Kidney epithelial cell (primary cell): ENCODE data around the gene GLIS1. TPM values are rescaled to one million over a fixed set of nuclear protein-coding genes. Genes with fewer than 3 reads are reported as not detected.
A peak's percentile ranks its signal among the peaks of the same experiment; 100 is the strongest.

Experiments used
- DNase-seq: peaks from one replicate; pipeline ENCODE4 v3.0.0-alpha.2; 2010; ENCODE audit warnings: low read depth
- H3K27me3 ChIP-seq: 2 replicates; pipeline ENCODE4 v1.6.0; 2011; ENCODE audit warnings: low read length; ENCODE audit not compliant: control insufficient read depth, insufficient read depth
- H3K36me3 ChIP-seq: 2 replicates; pipeline ENCODE4 v1.5.1; 2011; ENCODE audit warnings: low read length; ENCODE audit not compliant: control insufficient read depth, insufficient read depth
- H3K4me3 ChIP-seq: 2 replicates; pipeline ENCODE4 v1.5.1; 2011; ENCODE audit warnings: low read depth, mild to moderate bottlenecking, control low read depth, low read length
- total RNA-seq: library from RNA; depleted of rRNA; stranded (reverse); fragments of >200 nt; gene quantifications from 2 replicates; pipeline ENCODE4 v1.2.3, GENCODE V29; 2015
- TF ChIP-seq, protein P1 (sequence below): IDR thresholded peaks from 2 replicates; pipeline ENCODE4 v1.5.1; 2011; ENCODE audit warnings: mild to moderate bottlenecking, moderate library complexity, low read length, control low read depth, inconsistent platforms; ENCODE audit not compliant: insufficient read depth, poor library complexity, severe bottlenecking

Gene GLIS1
- total RNA-seq, 1 donor from 2014 or later = 0.63 TPM

DNA sequence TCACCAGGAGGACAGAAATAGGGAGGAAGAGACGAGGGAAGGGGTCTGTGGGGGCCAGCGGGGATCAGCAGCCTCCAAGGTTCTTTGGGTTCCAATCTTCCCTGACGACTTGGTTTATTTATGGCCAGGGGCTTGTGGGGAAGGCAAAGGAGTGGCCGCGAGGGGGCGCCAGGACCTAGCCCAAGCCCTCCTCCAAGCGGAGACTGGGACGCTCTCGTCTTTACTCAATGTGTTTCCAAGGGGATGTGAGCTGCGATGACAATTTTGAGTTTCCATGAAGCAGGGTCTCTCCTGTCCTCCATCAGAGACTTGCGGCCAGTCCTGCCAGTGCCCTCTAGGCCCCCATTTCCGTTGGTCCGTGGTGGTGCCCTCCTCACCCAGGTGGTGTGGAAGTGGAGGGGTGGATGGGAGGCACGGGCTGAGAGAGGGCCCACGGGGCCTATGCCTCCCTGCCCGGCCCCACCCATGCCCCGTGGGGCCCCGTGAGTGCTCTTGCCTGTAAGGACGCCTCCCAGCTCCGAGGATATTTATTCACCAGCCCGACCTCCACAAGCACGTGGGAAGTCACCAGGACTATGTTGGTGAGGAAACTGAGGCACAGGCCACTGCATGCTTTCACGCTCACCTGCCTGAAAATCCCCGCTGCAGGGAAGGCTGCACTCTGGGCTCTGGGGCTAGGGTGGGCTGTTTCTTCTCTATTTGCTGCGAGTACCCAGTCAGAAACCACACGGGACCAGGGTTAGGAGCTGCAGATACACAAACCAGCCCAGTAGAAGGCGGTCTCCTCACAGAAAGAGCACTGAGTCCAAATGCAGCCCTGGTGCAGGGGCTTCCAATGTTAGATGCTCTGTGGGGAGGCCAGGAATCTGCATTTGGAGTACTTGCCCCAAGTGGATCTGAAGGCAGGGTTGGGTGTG is 253.2 kb downstream of the GLIS1 start:
- H3K27me3 ChIP-seq = peaks cover 17% of the 10 kb centered on the region
- TF ChIP-seq, protein P1, sequence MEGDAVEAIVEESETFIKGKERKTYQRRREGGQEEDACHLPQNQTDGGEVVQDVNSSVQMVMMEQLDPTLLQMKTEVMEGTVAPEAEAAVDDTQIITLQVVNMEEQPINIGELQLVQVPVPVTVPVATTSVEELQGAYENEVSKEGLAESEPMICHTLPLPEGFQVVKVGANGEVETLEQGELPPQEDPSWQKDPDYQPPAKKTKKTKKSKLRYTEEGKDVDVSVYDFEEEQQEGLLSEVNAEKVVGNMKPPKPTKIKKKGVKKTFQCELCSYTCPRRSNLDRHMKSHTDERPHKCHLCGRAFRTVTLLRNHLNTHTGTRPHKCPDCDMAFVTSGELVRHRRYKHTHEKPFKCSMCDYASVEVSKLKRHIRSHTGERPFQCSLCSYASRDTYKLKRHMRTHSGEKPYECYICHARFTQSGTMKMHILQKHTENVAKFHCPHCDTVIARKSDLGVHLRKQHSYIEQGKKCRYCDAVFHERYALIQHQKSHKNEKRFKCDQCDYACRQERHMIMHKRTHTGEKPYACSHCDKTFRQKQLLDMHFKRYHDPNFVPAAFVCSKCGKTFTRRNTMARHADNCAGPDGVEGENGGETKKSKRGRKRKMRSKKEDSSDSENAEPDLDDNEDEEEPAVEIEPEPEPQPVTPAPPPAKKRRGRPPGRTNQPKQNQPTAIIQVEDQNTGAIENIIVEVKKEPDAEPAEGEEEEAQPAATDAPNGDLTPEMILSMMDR = peak; percentile 95
- H3K4me3 ChIP-seq = no peak overlapping the region
- no peaks in the 10 kb centered on the region for H3K36me3 ChIP-seq
- peak; percentile 32 for DNase-seq

- TF ChIP-seq, protein P1 = no peak
- peaks cover 16% of the 10 kb centered on the region for H3K27me3 ChIP-seq
- no peaks in the 10 kb centered on the region for H3K36me3 ChIP-seq
- H3K4me3 ChIP-seq = no peak overlapping the region
- no peak for DNase-seq
Measured at GRCh38 chr1:53484705-53485477, 254.1 kb downstream of the GLIS1 start.

GRCh38 chr1:53483656-53484055 is 255.3 kb downstream of the GLIS1 start:
- H3K27me3 ChIP-seq = peaks cover 16% of the 10 kb centered on the region
- TF ChIP-seq, protein P1 = no peak
- no peak overlapping the region for H3K4me3 ChIP-seq
- no peaks in the 10 kb centered on the region for H3K36me3 ChIP-seq
- DNase-seq = no peak

- TF ChIP-seq, protein P1 = no peak
- DNase-seq = no peak
- H3K4me3 ChIP-seq = no peak overlapping the region
- no peaks in the 10 kb centered on the region for H3K36me3 ChIP-seq
- H3K27me3 ChIP-seq = peaks cover 19% of the 10 kb centered on the region
Measured at GRCh38 chr1:53483170-53483569, 255.8 kb downstream of the GLIS1 start.

DNA sequence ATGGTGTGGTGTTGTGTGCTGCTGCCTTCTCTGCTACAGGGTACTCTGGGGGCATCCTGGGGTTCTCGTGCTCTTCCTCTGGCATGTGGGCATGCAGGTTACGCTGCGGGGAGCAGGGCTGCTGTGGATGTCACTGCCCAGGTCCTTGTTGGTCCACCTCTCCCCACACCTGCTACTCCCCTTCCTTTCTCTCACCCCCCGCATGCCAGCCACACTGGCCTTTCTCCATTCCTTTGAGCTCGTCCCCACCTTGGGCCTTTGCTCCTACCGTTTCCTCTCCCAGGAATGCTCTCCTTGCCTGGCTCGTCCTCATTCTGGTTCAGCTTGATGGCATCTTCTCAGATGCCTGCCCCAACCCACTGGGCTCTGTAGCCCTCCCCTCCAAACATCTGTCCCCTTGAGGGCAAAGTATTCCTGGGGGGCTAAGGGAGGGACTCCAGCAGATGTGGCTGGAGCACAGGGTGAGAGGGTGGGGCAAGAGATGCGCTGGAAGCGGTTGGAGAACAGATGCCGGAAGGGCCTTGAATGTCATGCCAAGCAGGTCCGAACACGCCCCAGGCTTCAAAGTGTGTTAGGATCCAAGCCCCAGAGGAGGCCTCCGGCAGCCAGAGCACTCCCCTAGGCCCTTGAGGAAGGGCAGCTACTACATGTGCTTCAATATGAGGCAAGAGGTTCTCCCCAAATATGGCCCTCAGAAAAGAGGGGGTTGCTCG is 256.4 kb downstream of the GLIS1 start:
- Histone ChIP-seq H3K4me3 (no peak overlapping the region), H3K36me3 (no peaks in the 10 kb centered on the region), H3K27me3 (peaks cover 21% of the 10 kb centered on the region)
- TF ChIP-seq, protein P1 = no peak
- no peak for DNase-seq
